ENCODE measurements around the gene ATP5PD. TPM values are rescaled to one million over a fixed set of nuclear protein-coding genes. Genes with fewer than 3 reads are reported as not detected.

The ATP5PD gene
- total and polyA plus RNA-seq, 2 of the 13 experiments (the other 11 are each of a cell fraction or from before 2014, with no cell fraction given) = 158 to 428 TPM

DNA sequence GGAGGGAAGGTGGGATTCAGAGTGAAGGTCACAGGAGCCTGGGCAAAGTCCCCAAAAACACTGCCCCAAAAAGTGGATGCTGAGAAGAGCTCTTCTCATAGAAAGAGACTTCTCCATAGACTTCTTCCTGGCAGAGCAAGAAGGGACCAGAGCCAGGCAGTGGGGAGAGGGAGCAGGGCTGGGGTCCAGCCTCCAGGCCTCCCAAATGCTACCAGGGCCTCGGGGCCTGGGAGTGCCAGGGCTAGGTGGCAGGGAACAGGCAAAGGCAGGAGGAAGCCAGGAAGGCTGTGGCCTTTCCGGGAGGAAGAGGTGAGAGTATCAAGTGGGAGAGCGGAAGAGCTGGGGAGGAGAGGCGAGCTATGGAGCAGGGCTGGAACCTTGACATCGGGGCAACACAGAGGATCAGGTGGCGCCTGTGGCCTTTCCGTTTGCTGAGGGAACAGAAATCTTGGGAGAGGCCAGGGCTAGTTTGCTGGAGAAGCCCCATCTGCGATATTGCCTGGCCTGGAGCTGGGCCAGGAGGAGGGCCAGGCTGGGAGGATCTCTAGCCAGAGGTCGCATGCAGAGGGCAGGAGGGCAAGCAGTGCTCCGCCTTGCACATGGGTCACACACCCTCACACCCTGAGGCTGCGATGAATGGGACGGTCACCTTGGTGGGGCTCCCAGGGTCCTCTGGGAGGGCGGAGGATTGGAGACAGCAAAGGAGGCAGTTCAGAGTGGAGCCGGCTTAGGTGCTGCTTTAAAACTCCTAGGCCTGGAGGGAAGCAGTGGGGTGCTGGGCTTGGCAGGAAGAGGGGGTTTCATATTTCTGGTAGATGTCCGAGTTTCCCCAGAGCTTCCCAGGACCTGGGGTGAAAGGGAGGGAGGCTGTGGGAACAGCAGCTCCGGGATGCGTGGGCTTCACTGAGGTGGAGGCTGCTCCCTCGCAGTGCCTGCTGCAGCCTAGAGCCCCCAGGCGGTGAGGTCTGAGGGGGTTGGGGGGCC is 44.4 kb upstream of the ATP5PD start (continued):
- TF ChIP-seq ZNF773 (CRISPR knock-in tag; IDR thresholded peaks at IDR 0.05; ENCODE audit: borderline replicate concordance) (no peak), ZNF792 (CRISPR knock-in tag; IDR thresholded peaks at IDR 0.05) (peak; percentile 71; the same call in 1 of the 2 replicates), ZNF746 (CRISPR knock-in tag; IDR thresholded peaks at IDR 0.05) (peak; percentile 95), HOXA5 (CRISPR knock-in tag; IDR thresholded peaks at IDR 0.05) (no peak), GABPA (IDR thresholded peaks at IDR 0.05; ENCODE audit: low read depth, low read length) (no peak), GABPA (CRISPR knock-in tag; IDR thresholded peaks at IDR 0.05; ENCODE audit: low read depth) (0 out of 2 replicates have a peak, but pooled peaks have one; percentile 10), PRPF4 (IDR thresholded peaks at IDR 0.05; ENCODE audit: low read depth, low read length, poor library complexity, severe bottlenecking) (no peak), TRIM24 (CRISPR knock-in tag; IDR thresholded peaks at IDR 0.05) (no peak), NFYB (CRISPR knock-in tag; IDR thresholded peaks at IDR 0.05) (no peak; the same call in 1 of the 2 replicates), TMF1 (CRISPR knock-in tag; IDR thresholded peaks at IDR 0.05; ENCODE audit: low read depth) (0 out of 2 replicates have a peak, but pooled peaks have one; percentile 19), SP4 (CRISPR knock-in tag; IDR thresholded peaks at IDR 0.05) (peak; percentile 40; the same call in 1 of the 2 replicates), MLLT10 (CRISPR knock-in tag; IDR thresholded peaks at IDR 0.05) (no peak), NR2F6 (IDR thresholded peaks at IDR 0.05) (peak; percentile 97), NR2F6 (CRISPR knock-in tag; IDR thresholded peaks at IDR 0.05) (peak; percentile 99), NBN (conservative IDR thresholded peaks at IDR 0.05) (no peak), FOXK1 (CRISPR knock-in tag; IDR thresholded peaks at IDR 0.05; ENCODE audit: borderline replicate concordance, low read depth) (no peak), KDM4B (CRISPR knock-in tag; IDR thresholded peaks at IDR 0.05) (no peak), ELF1 (CRISPR knock-in tag; IDR thresholded peaks at IDR 0.05) (peak; percentile 13; the same call in 1 of the 2 replicates), PHF21A (CRISPR knock-in tag; IDR thresholded peaks at IDR 0.05) (peak; percentile 95), ZNF136 (CRISPR knock-in tag; IDR thresholded peaks at IDR 0.05; ENCODE audit: low read depth) (0 out of 2 replicates have a peak, but pooled peaks have one; percentile 61), PAX8 (CRISPR knock-in tag; IDR thresholded peaks at IDR 0.05; ENCODE audit: borderline replicate concordance) (0 out of 2 replicates have a peak, but pooled peaks have one; percentile 14), ZNF768 (CRISPR knock-in tag; IDR thresholded peaks at IDR 0.05) (peak; percentile 46; the same call in 1 of the 2 replicates), ZNF678 (CRISPR knock-in tag; IDR thresholded peaks at IDR 0.05) (no peak), ZKSCAN8 (CRISPR knock-in tag; IDR thresholded peaks at IDR 0.05; ENCODE audit: borderline replicate concordance) (0 out of 2 replicates have a peak, but pooled peaks have one; percentile 13), FOXO4 (CRISPR knock-in tag; conservative IDR thresholded peaks at IDR 0.05) (no peak)
- TF ChIP-seq, protein P1, sequence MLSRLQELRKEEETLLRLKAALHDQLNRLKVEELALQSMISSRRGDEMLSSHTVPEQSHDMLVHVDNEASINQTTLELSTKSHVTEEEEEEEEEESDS (CRISPR knock-in tag; IDR thresholded peaks at IDR 0.05; ENCODE audit: borderline replicate concordance) = no peak
- TF ChIP-seq, protein P2, sequence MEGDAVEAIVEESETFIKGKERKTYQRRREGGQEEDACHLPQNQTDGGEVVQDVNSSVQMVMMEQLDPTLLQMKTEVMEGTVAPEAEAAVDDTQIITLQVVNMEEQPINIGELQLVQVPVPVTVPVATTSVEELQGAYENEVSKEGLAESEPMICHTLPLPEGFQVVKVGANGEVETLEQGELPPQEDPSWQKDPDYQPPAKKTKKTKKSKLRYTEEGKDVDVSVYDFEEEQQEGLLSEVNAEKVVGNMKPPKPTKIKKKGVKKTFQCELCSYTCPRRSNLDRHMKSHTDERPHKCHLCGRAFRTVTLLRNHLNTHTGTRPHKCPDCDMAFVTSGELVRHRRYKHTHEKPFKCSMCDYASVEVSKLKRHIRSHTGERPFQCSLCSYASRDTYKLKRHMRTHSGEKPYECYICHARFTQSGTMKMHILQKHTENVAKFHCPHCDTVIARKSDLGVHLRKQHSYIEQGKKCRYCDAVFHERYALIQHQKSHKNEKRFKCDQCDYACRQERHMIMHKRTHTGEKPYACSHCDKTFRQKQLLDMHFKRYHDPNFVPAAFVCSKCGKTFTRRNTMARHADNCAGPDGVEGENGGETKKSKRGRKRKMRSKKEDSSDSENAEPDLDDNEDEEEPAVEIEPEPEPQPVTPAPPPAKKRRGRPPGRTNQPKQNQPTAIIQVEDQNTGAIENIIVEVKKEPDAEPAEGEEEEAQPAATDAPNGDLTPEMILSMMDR (CRISPR knock-in tag; IDR thresholded peaks at IDR 0.05) = peak; percentile 7; the same call in 1 of the 2 replicates
